Esophagus squamous epithelium (tissue), 5 donors: ENCODE results near the gene EHMT1. TPM values are rescaled to one million over a fixed set of nuclear protein-coding genes. Genes with fewer than 3 reads are reported as not detected.

ENCODE experiments used
- DNase-seq: peaks from one replicate; lab custom pipeline; 2025; lab: John Stamatoyannopoulos, UW
- H3K27ac ChIP-seq, 4 donors: fragments of 200-600 bp; sonication (generic); one replicate each; pipeline ENCODE4 v1.5.1; 2016 to 2019; ENCODE audit warnings: mild to moderate bottlenecking in 1 of 4
- H3K27me3 ChIP-seq, 4 donors: fragments of 200-600 bp; sonication (generic); 1 replicate in 3 of 4; 2 replicates in 1 of 4; pipeline versions ENCODE4 v1.5.1 to v1.6.0; 2017 to 2021; ENCODE audit warnings: antibody characterized with exemption in 1 of 4
- H3K36me3 ChIP-seq, 3 donors: fragments of 200-600 bp; sonication (generic); one replicate each; pipeline ENCODE4 v1.5.1; 2016 to 2019
- H3K4me1 ChIP-seq, 3 donors: fragments of 200-600 bp; sonication (generic); one replicate each; pipeline ENCODE4 v1.5.1; 2017 to 2019
- H3K4me3 ChIP-seq, 4 donors: fragments of 200-600 bp; sonication (generic); 1 replicate in 3 of 4; 2 replicates in 1 of 4; pipeline ENCODE4 v1.5.1; 2016 to 2019; ENCODE audit warnings: mild to moderate bottlenecking in 2 of 4, moderate library complexity in 1 of 4
- H3K9me3 ChIP-seq, 3 donors: fragments of 200-600 bp; sonication (generic); one replicate each; pipeline ENCODE4 v1.5.1; 2016 to 2019
- CTCF ChIP-seq, 6 experiments: fragments of 450-650 bp in 4 of 6; fragments of 200-600 bp in 2 of 6; sonication (generic) in 2 of 6; IDR thresholded peaks; one replicate each; pipeline ENCODE4 v1.5.1; 2016 to 2019; ENCODE audit warnings: antibody characterized with exemption in 6 of 6, mild to moderate bottlenecking in 4 of 6, moderate library complexity in 4 of 6
- POLR2A ChIP-seq, 4 donors: fragments of 450-650 bp; IDR thresholded peaks; one replicate each; pipeline ENCODE4 v1.6.1; 2017; ENCODE audit warnings: antibody characterized with exemption in 4 of 4, mild to moderate bottlenecking in 4 of 4, moderate library complexity in 3 of 4
- WGBS, 2 donors: methylation state at CpG; one replicate each; pipeline ENCODE4 v1.1.5; 2018; 5-methylcytosine and 5-hydroxymethylcytosine counted together
- intact Hi-C: fragments of 100-400 bp; cut with DNase I; formaldehyde crosslinking; loops from one replicate; pipeline ENCODE4 v1.15.0; 2022
- total RNA-seq, 4 donors: library from RNA; depleted of rRNA; stranded (reverse); fragments of >200 nt; gene quantifications; one replicate each; pipeline ENCODE4 v1.1.0, GENCODE V29; 2016
- donor health status: DM: yes; HTN: yes; CAD: no.

Gene EHMT1
- total RNA-seq, 4 donors from 2014 or later = 42.8 to 87.0 (median 65.0) TPM

DNA sequence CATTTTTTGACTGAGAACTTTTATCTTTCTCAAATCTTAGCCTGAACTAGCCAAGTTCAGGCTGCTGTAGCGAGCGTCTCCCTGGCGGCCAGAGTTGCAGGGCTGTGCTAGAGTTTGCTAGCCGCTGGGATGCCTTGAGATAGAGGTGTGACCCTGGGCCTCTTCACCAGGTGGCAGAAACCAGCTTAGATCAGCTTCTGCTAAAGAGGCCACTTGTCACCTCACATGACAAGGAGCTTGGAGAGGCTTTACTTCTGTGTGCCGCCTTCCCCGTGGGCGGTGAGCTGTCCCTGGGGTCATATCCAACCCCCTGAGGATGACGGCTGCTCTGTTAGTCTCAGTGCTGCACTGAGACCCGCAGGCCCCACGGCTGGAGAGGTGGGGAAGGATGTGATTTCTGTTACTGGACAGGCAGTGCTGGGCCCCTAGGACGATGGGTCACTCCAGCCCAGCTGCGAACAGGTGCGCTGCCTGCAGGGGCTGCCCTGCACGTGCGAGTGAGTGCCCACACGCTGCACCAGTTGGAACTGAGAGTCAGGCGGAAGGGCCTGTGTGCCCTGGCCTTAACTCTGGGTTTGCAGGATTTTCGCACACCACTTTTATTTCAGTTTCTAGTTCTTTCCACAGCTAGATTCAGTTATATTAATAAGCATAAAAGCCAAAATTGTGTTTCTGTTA lies 63.8 kb downstream of the EHMT1 start:
- no peak overlapping the region for H3K27ac ChIP-seq
- peaks cover 0 to 33% (median 0%) of the 10 kb centered on the region in 3 donors for H3K4me1 ChIP-seq
- H3K27me3 ChIP-seq = no peaks in the 10 kb centered on the region
- no peaks in the 10 kb centered on the region for H3K9me3 ChIP-seq
- TF ChIP-seq POLR2A (IDR thresholded peaks at IDR 0.05) = no peak
- no peak for TF ChIP-seq CTCF (IDR thresholded peaks at IDR 0.05)
- DNase-seq = no peak
- intact Hi-C loops = no loop called here
- H3K4me3 ChIP-seq = no peak overlapping the region
- 85 to 92% methylated on average over 13 to 18 of the region's 18 CpGs for WGBS, 2 donors
- H3K36me3 ChIP-seq = peaks cover 0 to 41% (median 0%) of the 10 kb centered on the region in 3 donors

- no peak overlapping the region for H3K27ac ChIP-seq
- DNase-seq = no peak
- no peak for TF ChIP-seq POLR2A (IDR thresholded peaks at IDR 0.05)
- no peak for TF ChIP-seq CTCF (IDR thresholded peaks at IDR 0.05)
- peaks cover 0 to 33% (median 0%) of the 10 kb centered on the region in 3 donors for H3K36me3 ChIP-seq
- no peak overlapping the region for H3K4me3 ChIP-seq
- H3K27me3 ChIP-seq = no peaks in the 10 kb centered on the region
- H3K4me1 ChIP-seq = peaks cover 0 to 40% (median 0%) of the 10 kb centered on the region in 3 donors
- 77 to 79% methylated on average over 6 of the region's 6 CpGs for WGBS, 2 donors
- intact Hi-C loops = no loop called here
- H3K9me3 ChIP-seq = no peaks in the 10 kb centered on the region
Observed at GRCh38 chr9:137683262-137683864, 64.6 kb downstream of the EHMT1 start.

- H3K27me3 ChIP-seq = no peaks in the 10 kb centered on the region
- whole genome bisulfite sequencing, 2 donors = 81 to 88% methylated on average over 5 of the region's 5 CpGs
- H3K4me1 ChIP-seq = peaks cover 0 to 47% (median 0%) of the 10 kb centered on the region in 3 donors
- TF ChIP-seq CTCF (IDR thresholded peaks at IDR 0.05) (no peak), POLR2A (IDR thresholded peaks at IDR 0.05) (no peak)
- intact Hi-C loops = no loop called here
- peaks cover 0 to 18% (median 0%) of the 10 kb centered on the region in 3 donors for H3K36me3 ChIP-seq
- DNase-seq = no peak
- no peak overlapping the region for H3K27ac ChIP-seq
- no peaks in the 10 kb centered on the region for H3K9me3 ChIP-seq
- H3K4me3 ChIP-seq = no peak overlapping the region
Observed at GRCh38 chr9:137685035-137685740, 66.4 kb downstream of the EHMT1 start.

GRCh38 chr9:137685741-137686420 lies 67.1 kb downstream of the EHMT1 start:
- 79 to 84% methylated on average over 5 of the region's 5 CpGs for WGBS, 2 donors
- no peaks in the 10 kb centered on the region for H3K9me3 ChIP-seq
- TF ChIP-seq POLR2A (IDR thresholded peaks at IDR 0.05) (no peak), CTCF (IDR thresholded peaks at IDR 0.05) (no peak)
- H3K36me3 ChIP-seq = peaks cover 0 to 11% (median 0%) of the 10 kb centered on the region in 3 donors
- peaks cover 0 to 49% (median 5%) of the 10 kb centered on the region in 3 donors for H3K4me1 ChIP-seq
- no peak overlapping the region for H3K4me3 ChIP-seq
- no peak for DNase-seq
- H3K27ac ChIP-seq = no peak overlapping the region
- H3K27me3 ChIP-seq = no peaks in the 10 kb centered on the region
- intact Hi-C loops = no loop called here
